ENCODE measurements around the gene NRP2.

GRCh38 chr2:205637779-205638503 is 44.4 kb upstream of the NRP2 start:
- TF ChIP-seq CTCF (conservative IDR thresholded peaks at IDR 0.05) = no peak
- TF ChIP-seq EZH2 (IDR thresholded peaks at IDR 0.05; ENCODE audit: low read depth) = no peak

Data from PC-9 (cell line).